ENCODE results near the gene PSMC3IP.

Gene PSMC3IP

GRCh38 chr17:42584880-42585279 lies 7.4 kb upstream of the PSMC3IP start:
- no peak for DNase-seq

- no peak for DNase-seq
These were observed 4.3 kb upstream of the PSMC3IP start for GRCh38 chr17:42581744-42582270.

- DNase-seq = no peak
These were observed 2.4 kb upstream of the PSMC3IP start for GRCh38 chr17:42579794-42580551.

GRCh38 chr17:42578282-42578869 lies 847 bp upstream of the PSMC3IP start:
- peak; percentile 13 for DNase-seq

GRCh38 chr17:42577140-42577531 lies 393 bp downstream of the PSMC3IP start:
- DNase-seq = no peak

- no peak for DNase-seq
These were observed 3.1 kb downstream of the PSMC3IP start for GRCh38 chr17:42574463-42574862.

GRCh38 chr17:42573095-42573494 lies 4.4 kb downstream of the PSMC3IP start:
- no peak for DNase-seq

- no peak for DNase-seq
These were observed 5.9 kb downstream of the PSMC3IP start for GRCh38 chr17:42571435-42572225.

GRCh38 chr17:42568341-42569111 lies 9.0 kb downstream of the PSMC3IP start:
- DNase-seq = no peak

- peak; percentile 54 for DNase-seq
These were observed 10.5 kb downstream of the PSMC3IP start, which contains the start of gene MLX for GRCh38 chr17:42566883-42567573. TSS of gene MLX (plus strand) at chr17:42567100. CDS start at chr17:42567125, 25 bp downstream.

- no peak for DNase-seq
These were observed 11.2 kb downstream of the PSMC3IP start for GRCh38 chr17:42566215-42566882.

GRCh38 chr17:42565523-42566214 lies 11.9 kb downstream of the PSMC3IP start:
- DNase-seq = no peak

- no peak for DNase-seq
These were observed 12.6 kb downstream of the PSMC3IP start for GRCh38 chr17:42564815-42565522.

GRCh38 chr17:42563950-42564349 lies 13.6 kb downstream of the PSMC3IP start:
- DNase-seq = no peak

- DNase-seq = no peak
These were observed 14.0 kb downstream of the PSMC3IP start for GRCh38 chr17:42563543-42563942.

GRCh38 chr17:42563143-42563509 lies 14.4 kb downstream of the PSMC3IP start:
- DNase-seq = no peak

- DNase-seq = no peak
These were observed 15.0 kb downstream of the PSMC3IP start for GRCh38 chr17:42562388-42563142.

- peak; percentile 84 for DNase-seq
These were observed 15.6 kb downstream of the PSMC3IP start, which contains the start of gene COASY for GRCh38 chr17:42561897-42562387. TSS of gene COASY (plus strand) at chr17:42562148. CDS start at chr17:42562623, 475 bp downstream.

- no peak for DNase-seq
These were observed 17.3 kb downstream of the PSMC3IP start for GRCh38 chr17:42560246-42560645.
